Activated T-cell treated with anti-CD3 and anti-CD28 coated beads for 24 hours (primary cell): ENCODE results near the gene GRP.
"Not testable (repeated sequence)": the region's sequence is repeated elsewhere in the genome, so short reads cannot be mapped to it uniquely, and the experiment has no call there.

Experiments
- DNase-seq: peaks from one replicate; pipeline ENCODE4 v3.0.0-alpha.2; 2020; ENCODE audit warnings: low read depth

GRP gene

GRCh38 chr18:59229701-59230443 lies 9.9 kb downstream of the GRP start:
- no peak for DNase-seq

- DNase-seq: no peak
These were observed 11.2 kb downstream of the GRP start for GRCh38 chr18:59231114-59231513.

- DNase-seq: no peak
These were observed 11.9 kb downstream of the GRP start for GRCh38 chr18:59231877-59232276.

GRCh38 chr18:59232309-59233016 lies 12.5 kb downstream of the GRP start:
- DNase-seq: no peak

GRCh38 chr18:59233017-59233410 lies 13.1 kb downstream of the GRP start:
- DNase-seq: no peak

GRCh38 chr18:59238385-59238784 lies 18.4 kb downstream of the GRP start:
- DNase-seq: no peak

- DNase-seq: no peak
These were observed 19.7 kb downstream of the GRP start for GRCh38 chr18:59239642-59240041.

- DNase-seq: no peak
These were observed 22.9 kb downstream of the GRP start for GRCh38 chr18:59242906-59243305.

GRCh38 chr18:59246796-59247195 lies 26.8 kb downstream of the GRP start:
- DNase-seq: no peak

- no peak for DNase-seq
These were observed 29.3 kb downstream of the GRP start for GRCh38 chr18:59249199-59249774.

GRCh38 chr18:59255491-59255890 lies 35.5 kb downstream of the GRP start:
- not testable (repeated sequence) for DNase-seq

- not testable (repeated sequence) for DNase-seq
These were observed 41.9 kb downstream of the GRP start for GRCh38 chr18:59261842-59262241.

- DNase-seq: not testable (repeated sequence)
These were observed 42.3 kb downstream of the GRP start for GRCh38 chr18:59262243-59262642.

- DNase-seq: no peak
These were observed 43.7 kb downstream of the GRP start for GRCh38 chr18:59263661-59264060.

GRCh38 chr18:59264121-59264571 lies 44.2 kb downstream of the GRP start:
- DNase-seq: no peak

- no peak for DNase-seq
These were observed 44.8 kb downstream of the GRP start for GRCh38 chr18:59264651-59265245.

- DNase-seq: no peak
These were observed 45.5 kb downstream of the GRP start for GRCh38 chr18:59265246-59265973.

GRCh38 chr18:59265974-59266369 lies 46.0 kb downstream of the GRP start:
- no peak for DNase-seq

- DNase-seq: no peak
These were observed 46.5 kb downstream of the GRP start for GRCh38 chr18:59266459-59266858.

GRCh38 chr18:59266886-59267502 lies 47.0 kb downstream of the GRP start:
- DNase-seq: no peak

- no peak for DNase-seq
These were observed 47.7 kb downstream of the GRP start for GRCh38 chr18:59267503-59268126.
